Kidney epithelial cell (primary cell): Measurements from ENCODE around the gene FAM20C. TPM values are rescaled to one million over a fixed set of nuclear protein-coding genes. Genes with fewer than 3 reads are reported as not detected.
A peak's percentile ranks its signal among the peaks of the same experiment; 100 is the strongest.

Experiments used
- DNase-seq: peaks from one replicate; pipeline ENCODE4 v3.0.0-alpha.2; 2010; ENCODE audit warnings: low read depth
- H3K27me3 ChIP-seq: 2 replicates; pipeline ENCODE4 v1.6.0; 2011; ENCODE audit warnings: low read length; ENCODE audit not compliant: control insufficient read depth, insufficient read depth
- H3K36me3 ChIP-seq: 2 replicates; pipeline ENCODE4 v1.5.1; 2011; ENCODE audit warnings: low read length; ENCODE audit not compliant: control insufficient read depth, insufficient read depth
- H3K4me3 ChIP-seq: 2 replicates; pipeline ENCODE4 v1.5.1; 2011; ENCODE audit warnings: low read depth, mild to moderate bottlenecking, control low read depth, low read length
- CTCF ChIP-seq: IDR thresholded peaks from 2 replicates; pipeline ENCODE4 v1.5.1; 2011; ENCODE audit warnings: mild to moderate bottlenecking, moderate library complexity, low read length, control low read depth, inconsistent platforms; ENCODE audit not compliant: insufficient read depth, poor library complexity, severe bottlenecking
- total RNA-seq: library from RNA; depleted of rRNA; stranded (reverse); fragments of >200 nt; gene quantifications from 2 replicates; pipeline ENCODE4 v1.2.3, GENCODE V29; 2015

The FAM20C gene
- total RNA-seq, 1 donor from 2014 or later, result 39.1 TPM

- H3K27me3 ChIP-seq, result no peaks in the 10 kb centered on the region
- H3K4me3 ChIP-seq, result no peak overlapping the region
- no peak for DNase-seq
- peaks cover 4% of the 10 kb centered on the region for H3K36me3 ChIP-seq
- no peak for TF ChIP-seq CTCF
Observed at GRCh38 chr7:219581-220150, 27.3 kb downstream of the FAM20C start.

- no peaks in the 10 kb centered on the region for H3K27me3 ChIP-seq
- TF ChIP-seq CTCF, result peak; percentile 58
- DNase-seq, result no peak
- peaks cover 4% of the 10 kb centered on the region for H3K36me3 ChIP-seq
- no peak overlapping the region for H3K4me3 ChIP-seq
Observed at GRCh38 chr7:220151-220841, 27.9 kb downstream of the FAM20C start.

- no peak for DNase-seq
- Histone ChIP-seq H3K27me3 (no peaks in the 10 kb centered on the region), H3K36me3 (peaks cover 4% of the 10 kb centered on the region), H3K4me3 (no peak overlapping the region)
- no peak for TF ChIP-seq CTCF
Observed at GRCh38 chr7:221978-222715, 29.8 kb downstream of the FAM20C start.

GRCh38 chr7:222716-223041 lies 30.3 kb downstream of the FAM20C start:
- Histone ChIP-seq H3K36me3 (peaks cover 4% of the 10 kb centered on the region), H3K27me3 (no peaks in the 10 kb centered on the region), H3K4me3 (no peak overlapping the region)
- no peak for DNase-seq
- no peak for TF ChIP-seq CTCF

GRCh38 chr7:223118-223800 lies 30.9 kb downstream of the FAM20C start:
- H3K27me3 ChIP-seq, result no peaks in the 10 kb centered on the region
- peaks cover 1% of the 10 kb centered on the region for H3K36me3 ChIP-seq
- no peak for TF ChIP-seq CTCF
- H3K4me3 ChIP-seq, result no peak overlapping the region
- no peak for DNase-seq
